Measurements from ENCODE around the gene SREBF1.

The SREBF1 gene

DNA sequence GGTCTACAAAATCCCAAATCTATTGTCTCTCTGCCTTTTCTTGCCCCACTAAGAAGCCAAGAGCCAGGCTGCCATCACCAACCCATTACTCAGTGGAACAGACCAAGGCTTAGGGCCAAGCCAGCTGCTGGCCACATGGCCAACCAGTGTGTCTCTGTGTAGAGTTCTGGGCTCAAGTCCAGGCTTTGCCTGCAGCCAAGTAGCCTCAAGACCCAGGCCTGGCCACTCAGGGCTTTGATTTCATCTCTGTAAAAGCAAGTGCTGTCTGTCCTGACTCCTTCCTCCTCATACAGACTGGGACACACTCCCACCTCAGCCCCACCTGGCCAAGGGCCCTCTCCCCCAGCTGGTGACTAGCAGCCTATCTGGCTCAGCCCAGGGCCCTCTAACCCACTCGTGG is 14.6 kb downstream of the SREBF1 start:
- H3K36me3 ChIP-seq (ENCODE audit: insufficient read depth, low read length), result peaks cover 14% of the 10 kb centered on the region; the same call in 1 of the 2 replicates
- H2AFZ ChIP-seq (ENCODE audit: low read length, unreplicated experiment), result no peak overlapping the region
- peaks cover 75% of the 10 kb centered on the region for H3K4me1 ChIP-seq (ENCODE audit: control insufficient read depth, insufficient read depth, low read length, unreplicated experiment)
- no peak overlapping the region for H3K4me3 ChIP-seq (ENCODE audit: low read depth, low read length)
- peaks cover 27% of the 10 kb centered on the region for H3K79me2 ChIP-seq (ENCODE audit: control insufficient read depth, insufficient read depth, low read length, unreplicated experiment)
- H3K27me3 ChIP-seq (ENCODE audit: insufficient read depth, low read length), result no peaks in the 10 kb centered on the region
- H3K27ac ChIP-seq (ENCODE audit: low read depth, low read length), result no peak overlapping the region

DNA sequence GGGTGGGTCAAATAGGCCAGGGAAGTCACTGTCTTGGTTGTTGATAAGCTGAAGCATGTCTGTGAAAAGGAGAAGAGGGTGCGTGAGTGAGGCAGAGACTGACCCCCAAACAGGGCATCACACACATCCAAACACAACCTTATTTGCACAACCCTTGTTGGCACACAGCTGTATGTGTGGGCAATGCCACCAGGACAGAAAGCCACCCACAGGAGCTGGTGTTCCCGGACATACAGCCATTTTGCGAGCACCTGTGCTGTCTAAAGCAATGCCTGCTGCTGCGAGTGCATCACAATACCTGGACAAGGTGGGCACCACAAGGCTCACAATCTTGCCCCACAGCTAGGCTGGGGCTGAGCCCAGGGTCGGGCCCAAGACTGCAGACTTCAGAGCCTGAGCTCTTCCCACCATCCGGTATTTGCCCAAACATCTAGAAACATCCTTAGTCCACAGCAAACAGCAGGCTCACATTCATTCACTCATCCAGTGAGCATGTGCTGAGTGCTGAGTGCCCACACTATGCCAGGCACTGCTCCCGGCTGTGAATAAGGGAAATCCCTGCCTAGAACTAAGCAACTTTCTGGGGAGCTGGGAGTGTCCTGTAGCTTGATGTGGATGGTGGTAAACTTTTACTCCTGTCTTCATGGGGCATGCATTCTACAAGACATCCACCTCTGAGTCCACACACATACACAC is 16.2 kb downstream of the SREBF1 start:
- peaks cover 21% of the 10 kb centered on the region for H3K79me2 ChIP-seq (ENCODE audit: control insufficient read depth, insufficient read depth, low read length, unreplicated experiment)
- peaks cover 65% of the 10 kb centered on the region for H3K4me1 ChIP-seq (ENCODE audit: control insufficient read depth, insufficient read depth, low read length, unreplicated experiment)
- H3K4me3 ChIP-seq (ENCODE audit: low read depth, low read length), result no peak overlapping the region
- H3K36me3 ChIP-seq (ENCODE audit: insufficient read depth, low read length), result peaks cover 21% of the 10 kb centered on the region; the same call in 1 of the 2 replicates
- H3K27me3 ChIP-seq (ENCODE audit: insufficient read depth, low read length), result no peaks in the 10 kb centered on the region
- H2AFZ ChIP-seq (ENCODE audit: low read length, unreplicated experiment), result no peak overlapping the region
- no peak overlapping the region for H3K27ac ChIP-seq (ENCODE audit: low read depth, low read length)

DNA sequence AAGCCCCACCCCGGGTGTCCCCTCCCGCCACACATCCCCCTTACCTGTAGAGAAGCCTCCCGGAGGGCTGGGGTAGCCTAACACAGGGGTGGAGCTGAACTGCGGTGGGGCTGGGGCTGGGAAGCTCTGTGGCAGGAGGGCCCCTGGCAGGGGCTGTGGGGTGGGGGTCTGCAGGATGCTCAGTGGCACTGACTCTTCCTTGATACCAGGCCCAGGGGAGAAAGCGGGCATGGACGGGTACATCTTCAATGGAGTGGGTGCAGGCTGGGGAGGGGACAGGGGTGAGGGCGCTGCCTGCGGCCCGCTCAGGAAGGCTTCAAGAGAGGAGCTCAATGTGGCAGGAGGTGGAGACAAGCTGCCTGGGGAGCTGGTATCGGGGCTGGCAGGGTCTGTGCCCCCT is 16.7 kb downstream of the SREBF1 start:
- H3K4me1 ChIP-seq (ENCODE audit: control insufficient read depth, insufficient read depth, low read length, unreplicated experiment), result peaks cover 60% of the 10 kb centered on the region
- H3K79me2 ChIP-seq (ENCODE audit: control insufficient read depth, insufficient read depth, low read length, unreplicated experiment), result peaks cover 20% of the 10 kb centered on the region
- H2AFZ ChIP-seq (ENCODE audit: low read length, unreplicated experiment), result no peak overlapping the region
- no peak overlapping the region for H3K4me3 ChIP-seq (ENCODE audit: low read depth, low read length)
- H3K27ac ChIP-seq (ENCODE audit: low read depth, low read length), result no peak overlapping the region
- no peaks in the 10 kb centered on the region for H3K27me3 ChIP-seq (ENCODE audit: insufficient read depth, low read length)
- peaks cover 21% of the 10 kb centered on the region; the same call in 1 of the 2 replicates for H3K36me3 ChIP-seq (ENCODE audit: insufficient read depth, low read length)

DNA sequence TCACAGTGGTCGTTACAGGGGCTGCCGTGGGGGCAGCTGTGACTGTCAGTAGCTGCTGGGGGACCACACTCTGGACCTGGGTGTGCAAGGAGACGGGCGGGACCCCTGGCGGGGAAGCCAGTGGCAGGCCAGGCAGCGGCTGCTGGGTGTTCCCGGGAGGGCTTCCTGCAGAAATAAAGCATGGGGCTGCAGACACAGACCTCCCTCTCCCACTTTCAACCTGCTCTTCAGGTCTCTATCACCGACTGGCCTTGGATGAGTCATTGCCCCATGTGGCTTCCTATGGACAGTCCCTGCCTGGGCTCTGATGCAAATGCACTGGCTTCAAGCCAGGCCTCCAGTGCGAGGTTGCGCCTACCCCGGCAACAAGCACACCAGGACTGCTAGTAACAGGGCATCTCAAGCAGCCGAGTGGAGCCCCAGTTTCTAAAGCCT is 17.2 kb downstream of the SREBF1 start:
- Histone ChIP-seq H3K36me3 (ENCODE audit: insufficient read depth, low read length) (peaks cover 21% of the 10 kb centered on the region; the same call in 1 of the 2 replicates), H2AFZ (ENCODE audit: low read length, unreplicated experiment) (no peak overlapping the region), H3K4me3 (ENCODE audit: low read depth, low read length) (no peak overlapping the region), H3K4me1 (ENCODE audit: control insufficient read depth, insufficient read depth, low read length, unreplicated experiment) (peaks cover 55% of the 10 kb centered on the region), H3K27me3 (ENCODE audit: insufficient read depth, low read length) (no peaks in the 10 kb centered on the region), H3K27ac (ENCODE audit: low read depth, low read length) (no peak overlapping the region), H3K79me2 (ENCODE audit: control insufficient read depth, insufficient read depth, low read length, unreplicated experiment) (peaks cover 15% of the 10 kb centered on the region)

DNA sequence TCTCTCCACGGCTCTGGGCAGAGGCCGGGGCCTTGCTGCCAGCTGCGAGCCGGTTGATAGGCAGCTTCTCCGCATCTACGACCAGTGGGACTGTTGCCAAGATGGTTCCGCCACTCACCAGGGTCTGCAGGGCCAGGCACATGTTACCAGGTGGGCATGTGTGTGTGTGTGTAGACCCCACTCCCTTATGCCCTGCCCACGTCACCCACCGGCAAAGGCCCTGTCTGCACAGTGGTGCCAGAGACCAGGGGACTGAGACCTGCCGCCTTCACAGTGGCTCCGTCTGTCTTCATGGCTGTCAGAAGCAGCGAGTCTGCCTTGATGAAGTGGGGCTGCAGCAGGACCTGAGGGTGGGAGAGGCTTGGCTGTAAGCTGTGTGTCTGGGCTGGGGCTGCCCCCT is 17.7 kb downstream of the SREBF1 start:
- peaks cover 11% of the 10 kb centered on the region for H3K79me2 ChIP-seq (ENCODE audit: control insufficient read depth, insufficient read depth, low read length, unreplicated experiment)
- peaks cover 50% of the 10 kb centered on the region for H3K4me1 ChIP-seq (ENCODE audit: control insufficient read depth, insufficient read depth, low read length, unreplicated experiment)
- peaks cover 21% of the 10 kb centered on the region; the same call in 1 of the 2 replicates for H3K36me3 ChIP-seq (ENCODE audit: insufficient read depth, low read length)
- no peak overlapping the region for H3K4me3 ChIP-seq (ENCODE audit: low read depth, low read length)
- no peak overlapping the region for H2AFZ ChIP-seq (ENCODE audit: low read length, unreplicated experiment)
- no peak overlapping the region for H3K27ac ChIP-seq (ENCODE audit: low read depth, low read length)
- no peaks in the 10 kb centered on the region for H3K27me3 ChIP-seq (ENCODE audit: insufficient read depth, low read length)

DNA sequence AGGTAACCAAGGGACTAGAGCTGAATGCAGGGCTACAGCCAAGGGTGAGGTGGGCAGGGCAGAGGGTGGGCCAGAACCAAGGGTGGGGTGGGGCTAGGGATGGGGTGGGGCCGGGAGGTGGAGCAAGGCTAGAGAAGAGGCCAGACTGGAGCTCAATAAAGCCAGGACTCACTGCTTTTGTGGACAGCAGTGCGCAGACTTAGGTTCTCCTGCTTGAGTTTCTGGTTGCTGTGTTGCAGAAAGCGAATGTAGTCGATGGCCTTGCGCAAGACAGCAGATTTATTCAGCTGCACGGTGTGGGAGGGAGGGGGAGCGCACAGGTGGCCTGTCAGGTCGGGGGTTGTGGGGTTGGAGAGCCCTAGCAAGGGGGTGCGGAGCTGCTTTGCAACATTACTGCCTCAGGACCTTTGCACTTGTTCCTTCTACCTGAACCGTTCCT is 18.7 kb downstream of the SREBF1 start:
- peaks cover 21% of the 10 kb centered on the region; the same call in 1 of the 2 replicates for H3K36me3 ChIP-seq (ENCODE audit: insufficient read depth, low read length)
- H3K4me1 ChIP-seq (ENCODE audit: control insufficient read depth, insufficient read depth, low read length, unreplicated experiment), result peaks cover 44% of the 10 kb centered on the region

DNA sequence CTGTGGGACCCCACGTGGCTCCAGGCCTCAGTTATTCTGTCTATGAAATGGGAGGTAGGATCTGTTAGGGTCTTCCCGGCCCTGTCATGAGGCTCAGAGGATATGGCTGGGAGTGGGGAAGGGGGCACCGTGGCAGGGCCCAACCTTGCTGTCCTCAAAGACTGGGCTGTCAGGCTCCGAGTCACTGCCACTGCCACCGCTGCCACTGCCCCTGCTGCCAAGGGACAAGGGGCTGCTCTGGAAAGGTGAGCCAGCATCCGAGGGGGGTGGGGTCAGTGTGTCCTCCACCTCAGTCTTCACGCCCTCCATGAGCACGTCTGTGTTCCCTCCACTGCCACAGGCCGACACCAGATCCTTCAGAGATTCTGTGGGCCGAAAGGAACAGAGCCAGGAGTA is 19.2 kb downstream of the SREBF1 start:
- Histone ChIP-seq H3K4me1 (ENCODE audit: control insufficient read depth, insufficient read depth, low read length, unreplicated experiment) (peaks cover 39% of the 10 kb centered on the region), H3K79me2 (ENCODE audit: control insufficient read depth, insufficient read depth, low read length, unreplicated experiment) (peaks cover 11% of the 10 kb centered on the region), H3K27me3 (ENCODE audit: insufficient read depth, low read length) (no peaks in the 10 kb centered on the region), H3K4me3 (ENCODE audit: low read depth, low read length) (no peak overlapping the region), H2AFZ (ENCODE audit: low read length, unreplicated experiment) (no peak overlapping the region), H3K36me3 (ENCODE audit: insufficient read depth, low read length) (peaks cover 25% of the 10 kb centered on the region; the same call in 1 of the 2 replicates), H3K27ac (ENCODE audit: low read depth, low read length) (no peak overlapping the region)

More for the DNA sequence above, 18.7 kb downstream of the SREBF1 start:
- Histone ChIP-seq H3K4me3 (ENCODE audit: low read depth, low read length) (no peak overlapping the region), H2AFZ (ENCODE audit: low read length, unreplicated experiment) (no peak overlapping the region), H3K27me3 (ENCODE audit: insufficient read depth, low read length) (no peaks in the 10 kb centered on the region), H3K27ac (ENCODE audit: low read depth, low read length) (no peak overlapping the region), H3K79me2 (ENCODE audit: control insufficient read depth, insufficient read depth, low read length, unreplicated experiment) (peaks cover 11% of the 10 kb centered on the region)

DNA sequence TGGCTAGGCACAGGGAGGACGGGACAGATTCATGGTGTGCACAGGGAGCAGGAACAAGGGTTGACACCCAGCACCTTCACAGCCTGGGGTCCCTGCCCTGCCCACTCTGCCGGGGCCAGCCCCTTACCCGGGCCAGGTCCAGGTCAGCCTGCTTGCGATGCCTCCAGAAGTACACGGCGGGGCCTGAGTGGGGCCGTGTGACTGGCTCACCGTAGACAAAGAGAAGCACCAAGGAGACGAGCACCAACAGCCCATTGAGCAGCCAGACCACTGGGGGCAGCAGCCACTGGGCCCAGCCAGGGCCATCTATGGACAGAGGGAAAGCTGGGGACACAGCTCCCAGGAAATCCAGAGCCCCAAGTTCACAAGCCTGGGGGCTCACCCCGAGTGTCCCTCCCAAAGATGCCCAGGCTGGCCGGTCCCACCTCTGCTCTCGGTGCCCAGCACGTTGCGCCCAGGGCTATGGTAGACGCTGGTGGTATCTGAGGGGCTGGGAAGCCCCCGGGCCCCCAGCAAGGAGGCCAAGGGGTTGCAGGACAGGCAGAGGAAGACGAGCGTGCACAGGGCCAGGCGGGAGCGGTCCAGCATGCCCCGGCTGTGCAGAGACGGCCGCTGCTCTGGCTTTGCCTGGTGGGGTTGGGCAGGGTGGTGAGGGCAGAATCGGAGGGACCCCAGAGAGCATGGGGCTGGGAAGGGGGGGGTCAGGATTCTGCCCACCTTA is 19.8 kb downstream of the SREBF1 start:
- Histone ChIP-seq H3K27ac (ENCODE audit: low read depth, low read length) (no peak overlapping the region), H3K36me3 (ENCODE audit: insufficient read depth, low read length) (peaks cover 25% of the 10 kb centered on the region; the same call in 1 of the 2 replicates), H3K79me2 (ENCODE audit: control insufficient read depth, insufficient read depth, low read length, unreplicated experiment) (peaks cover 7% of the 10 kb centered on the region), H2AFZ (ENCODE audit: low read length, unreplicated experiment) (no peak overlapping the region), H3K27me3 (ENCODE audit: insufficient read depth, low read length) (no peaks in the 10 kb centered on the region), H3K4me3 (ENCODE audit: low read depth, low read length) (no peak overlapping the region), H3K4me1 (ENCODE audit: control insufficient read depth, insufficient read depth, low read length, unreplicated experiment) (peaks cover 33% of the 10 kb centered on the region)

DNA sequence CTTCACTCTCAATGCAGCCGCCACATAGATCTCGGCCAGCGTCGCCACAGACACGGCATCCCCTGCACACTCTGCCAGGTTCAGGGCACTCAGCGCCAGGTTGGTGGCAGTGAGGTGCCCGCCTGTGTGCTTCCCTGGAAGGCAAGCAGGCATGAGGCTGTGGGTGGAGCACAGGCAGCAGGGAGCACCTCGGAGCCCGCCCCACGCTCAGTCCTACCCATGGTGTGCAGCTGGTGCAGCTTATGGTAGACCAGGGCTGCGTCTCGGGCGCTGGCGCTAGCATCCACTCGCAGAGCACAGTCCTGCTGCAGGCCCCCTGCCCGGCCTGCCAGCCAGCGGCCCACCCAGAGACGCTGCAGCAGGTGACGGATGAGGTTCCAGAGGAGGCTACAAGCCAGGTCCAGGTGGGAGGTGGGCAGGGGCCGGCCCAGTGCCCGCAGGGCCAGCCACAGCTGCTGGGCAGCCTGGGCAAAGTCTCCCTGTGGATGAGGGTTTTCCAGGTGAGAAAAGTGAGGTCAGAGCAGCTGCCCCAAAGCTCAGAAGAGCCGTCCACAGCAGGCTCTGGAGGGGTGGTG is 20.5 kb downstream of the SREBF1 start:
- Histone ChIP-seq H3K27ac (ENCODE audit: low read depth, low read length) (no peak overlapping the region), H2AFZ (ENCODE audit: low read length, unreplicated experiment) (no peak overlapping the region), H3K4me1 (ENCODE audit: control insufficient read depth, insufficient read depth, low read length, unreplicated experiment) (peaks cover 27% of the 10 kb centered on the region), H3K36me3 (ENCODE audit: insufficient read depth, low read length) (peaks cover 25% of the 10 kb centered on the region; the same call in 1 of the 2 replicates), H3K79me2 (ENCODE audit: control insufficient read depth, insufficient read depth, low read length, unreplicated experiment) (peaks cover under 1% of the 10 kb centered on the region), H3K4me3 (ENCODE audit: low read depth, low read length) (no peak overlapping the region), H3K27me3 (ENCODE audit: insufficient read depth, low read length) (no peaks in the 10 kb centered on the region)

DNA sequence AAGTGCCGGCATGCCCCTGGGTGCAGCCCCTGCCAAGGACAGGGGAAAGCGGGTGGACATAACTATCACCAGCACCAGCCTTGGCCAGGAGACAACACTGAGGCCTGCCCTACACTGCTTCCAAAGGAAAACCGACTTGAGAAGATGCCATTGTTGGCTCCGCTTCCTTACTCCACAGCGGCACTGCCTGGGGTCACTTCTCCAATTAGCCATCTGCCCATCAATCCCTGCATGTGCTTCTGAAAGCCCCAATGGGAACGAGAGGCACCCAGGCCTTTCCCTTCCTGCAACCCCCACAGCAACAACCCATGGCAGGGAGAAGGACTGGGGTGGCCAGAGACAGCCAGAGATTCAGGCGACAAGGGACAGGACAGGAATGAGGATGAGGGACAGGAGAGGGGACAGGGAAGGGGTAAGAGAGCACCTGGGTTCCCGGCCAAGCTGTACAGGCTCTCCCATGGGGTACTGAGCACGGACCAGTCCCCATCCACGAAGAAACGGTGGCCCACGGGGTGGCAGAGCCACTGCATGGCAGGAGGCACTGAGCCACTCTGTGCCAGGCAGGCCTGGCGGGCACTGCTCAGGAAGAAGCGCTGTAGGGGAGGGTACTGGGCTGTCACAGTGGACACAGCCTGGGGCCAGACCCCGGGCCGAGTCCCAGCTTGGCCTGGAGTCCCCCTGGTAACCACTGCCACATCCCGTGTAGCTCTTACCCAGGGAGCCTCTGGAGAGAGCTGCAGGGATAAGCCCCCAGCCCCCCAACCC is 21.2 kb downstream of the SREBF1 start:
- Histone ChIP-seq H3K27ac (ENCODE audit: low read depth, low read length) (no peak overlapping the region), H3K36me3 (ENCODE audit: insufficient read depth, low read length) (peaks cover 29% of the 10 kb centered on the region; the same call in 1 of the 2 replicates), H3K4me1 (ENCODE audit: control insufficient read depth, insufficient read depth, low read length, unreplicated experiment) (peaks cover 21% of the 10 kb centered on the region), H3K27me3 (ENCODE audit: insufficient read depth, low read length) (no peaks in the 10 kb centered on the region), H2AFZ (ENCODE audit: low read length, unreplicated experiment) (no peak overlapping the region), H3K4me3 (ENCODE audit: low read depth, low read length) (no peak overlapping the region), H3K79me2 (ENCODE audit: control insufficient read depth, insufficient read depth, low read length, unreplicated experiment) (no peaks in the 10 kb centered on the region)
